Caco-2 (cell line): ENCODE data around the gene OSBPL6. TPM values are rescaled to one million over a fixed set of nuclear protein-coding genes. Genes with fewer than 3 reads are reported as not detected.

Source experiments
- BruUV-seq: library from RNA; stranded (reverse); fragments of 400-500 nt; replicated peaks from 2 replicates; lab custom pipeline; 2021; lab: Mats Ljungman, UMichigan
- CTCF ChIA-PET: fragments of 300-600 bp; sonication (Branson Sonifier 250); formaldehyde crosslinking; loops from one replicate; lab custom pipeline; 2022; ENCODE audit warnings: antibody characterized with exemption; lab: Charles Lee
- POLR2A ChIA-PET: fragments of 300-600 bp; sonication (Branson Sonifier 250); formaldehyde crosslinking; loops from one replicate; lab custom pipeline; 2022; ENCODE audit warnings: antibody characterized with exemption; lab: Charles Lee
- DNase-seq, 2 experiments: peaks; one replicate each; pipeline versions ENCODE4 v3.0.0 to v3.0.0-alpha.2; 2020 to 2022
- H3K27me3 ChIP-seq: replicated peaks from 2 replicates; pipeline ENCODE4 v1.6.0; 2011; ENCODE audit warnings: low read length; ENCODE audit not compliant: control insufficient read depth, insufficient read depth
- H3K36me3 ChIP-seq: 2 replicates; pipeline ENCODE4 v1.5.1; 2011; ENCODE audit warnings: low read length; ENCODE audit not compliant: control insufficient read depth, insufficient read depth
- H3K4me1 ChIP-seq: fragments of 250-450 bp; sonication (Bioruptor Pico); 2 replicates; pipeline ENCODE4 v1.5.1; 2020; ENCODE audit warnings: mild to moderate bottlenecking
- H3K4me3 ChIP-seq: 2 replicates; pipeline ENCODE4 v1.5.1; 2011; ENCODE audit warnings: low read depth, mild to moderate bottlenecking, control low read depth, low read length
- H3K9me3 ChIP-seq: fragments of 250-450 bp; sonication (Bioruptor Pico); 2 replicates; pipeline ENCODE4 v1.5.1; 2020; ENCODE audit warnings: mild to moderate bottlenecking, moderate library complexity
- H3K27ac Mint-ChIP-seq: one replicate; pipeline ENCODE4 v1.8.0; 2022; ENCODE audit warnings: mixed read lengths; ENCODE audit not compliant: unreplicated experiment
- H3K27me3 Mint-ChIP-seq: one replicate; pipeline ENCODE4 v1.8.0; 2022; ENCODE audit warnings: mixed read lengths; ENCODE audit not compliant: insufficient read depth, unreplicated experiment
- H3K36me3 Mint-ChIP-seq: one replicate; pipeline ENCODE4 v1.8.0; 2022; ENCODE audit warnings: mild to moderate bottlenecking, mixed read lengths; ENCODE audit not compliant: insufficient read depth, unreplicated experiment
- H3K4me1 Mint-ChIP-seq: one replicate; pipeline ENCODE4 v1.8.0; 2022; ENCODE audit warnings: low read depth, mixed read lengths; ENCODE audit not compliant: unreplicated experiment
- H3K4me3 Mint-ChIP-seq: one replicate; pipeline ENCODE4 v1.8.0; 2022; ENCODE audit warnings: mild to moderate bottlenecking, moderate library complexity, mixed read lengths; ENCODE audit not compliant: unreplicated experiment
- H3K9me3 Mint-ChIP-seq: one replicate; pipeline ENCODE4 v1.8.0; 2022; ENCODE audit warnings: mixed read lengths; ENCODE audit not compliant: unreplicated experiment
- CTCF ChIP-seq, 2 experiments: fragments of 200-600 bp in 1 of 2; IDR thresholded peaks; 1 replicate in 1 of 2; 2 replicates in 1 of 2; pipeline versions ENCODE4 v1.5.1 to v1.8.0; 2011 to 2022; ENCODE audit warnings: antibody characterized with exemption in 1 of 2, control low read depth in 1 of 2, inconsistent platforms in 1 of 2, low read depth in 1 of 2, low read length in 1 of 2, mild to moderate bottlenecking in 1 of 2, moderate library complexity in 1 of 2; ENCODE audit not compliant: insufficient read depth in 1 of 2, severe bottlenecking in 1 of 2, unreplicated experiment in 1 of 2
- intact Hi-C: fragments of 100-400 bp; cut with micrococcal nuclease; formaldehyde crosslinking; loops from one replicate; pipeline ENCODE4 v1.10.0; 2022; ENCODE audit not compliant: unreplicated experiment
- total RNA-seq: library from RNA; stranded (reverse); gene quantifications from 2 replicates; pipeline ENCODE4 v1.2.3, GENCODE V29; 2022

OSBPL6 gene
- total RNA-seq, 1 experiment from 2014 or later, result 1.5 TPM

- no peak for TF ChIP-seq CTCF (IDR thresholded peaks at IDR 0.05; ENCODE audit: insufficient read depth in 1 of 2, low read depth in 1 of 2, low read length in 1 of 2, severe bottlenecking in 1 of 2, unreplicated experiment in 1 of 2)
- ChIA-PET CTCF (no interaction called here), POLR2A (no interaction called here)
- Mint-ChIP-seq H3K4me1 (no peaks in the 10 kb centered on the region), H3K36me3 (no peaks in the 10 kb centered on the region), H3K4me3 (no peak overlapping the region), H3K27me3 (peaks cover 2% of the 10 kb centered on the region), H3K9me3 (no peaks in the 10 kb centered on the region), H3K27ac (no peak overlapping the region)
- peaks cover 18% of the 10 kb centered on the region for H3K4me1 ChIP-seq
- no peaks in the 10 kb centered on the region for H3K36me3 ChIP-seq
- intact Hi-C loops, result no loop called here
- BruUV-seq, result no TSS peak
- H3K4me3 ChIP-seq, result no peak overlapping the region
- no peaks in the 10 kb centered on the region for H3K9me3 ChIP-seq
- DNase-seq, result no peak
- no peaks in the 10 kb centered on the region for H3K27me3 ChIP-seq
These were observed 129.8 kb downstream of the OSBPL6 start for GRCh38 chr2:178324077-178324476.

GRCh38 chr2:178325268-178325667, 131.0 kb downstream of the OSBPL6 start:
- no peak for TF ChIP-seq CTCF (IDR thresholded peaks at IDR 0.05; ENCODE audit: insufficient read depth in 1 of 2, low read depth in 1 of 2, low read length in 1 of 2, severe bottlenecking in 1 of 2, unreplicated experiment in 1 of 2)
- Mint-ChIP-seq H3K27me3 (peaks cover 2% of the 10 kb centered on the region), H3K27ac (no peak overlapping the region), H3K9me3 (no peaks in the 10 kb centered on the region), H3K36me3 (no peaks in the 10 kb centered on the region), H3K4me1 (no peaks in the 10 kb centered on the region), H3K4me3 (no peak overlapping the region)
- H3K27me3 ChIP-seq, result no peaks in the 10 kb centered on the region
- H3K4me1 ChIP-seq, result peaks cover 16% of the 10 kb centered on the region
- ChIA-PET CTCF (no interaction called here), POLR2A (no interaction called here)
- no peaks in the 10 kb centered on the region for H3K36me3 ChIP-seq
- no peaks in the 10 kb centered on the region for H3K9me3 ChIP-seq
- BruUV-seq, result no TSS peak
- intact Hi-C loops, result no loop called here
- no peak overlapping the region for H3K4me3 ChIP-seq
- no peak for DNase-seq

- BruUV-seq, result no TSS peak
- TF ChIP-seq CTCF (IDR thresholded peaks at IDR 0.05; ENCODE audit: insufficient read depth in 1 of 2, low read depth in 1 of 2, low read length in 1 of 2, severe bottlenecking in 1 of 2, unreplicated experiment in 1 of 2), result no peak
- Histone ChIP-seq H3K4me3 (no peak overlapping the region), H3K36me3 (no peaks in the 10 kb centered on the region), H3K9me3 (no peaks in the 10 kb centered on the region), H3K27me3 (no peaks in the 10 kb centered on the region), H3K4me1 (peaks cover 34% of the 10 kb centered on the region)
- ChIA-PET CTCF (no interaction called here), POLR2A (no interaction called here)
- Mint-ChIP-seq H3K4me1 (no peaks in the 10 kb centered on the region), H3K27me3 (no peaks in the 10 kb centered on the region), H3K27ac (no peak overlapping the region), H3K4me3 (no peak overlapping the region), H3K9me3 (no peaks in the 10 kb centered on the region), H3K36me3 (no peaks in the 10 kb centered on the region)
- intact Hi-C loops, result loop anchor here (1.0 kb wide), 1 partner anchor 21 kb away; no protein-coding TSS in a partner anchor
- peak; percentile 46 to 54 for DNase-seq
These were observed 133.2 kb downstream of the OSBPL6 start for GRCh38 chr2:178327516-178327915.
